ENCODE results near the gene ERC1. TPM values are rescaled to one million over a fixed set of nuclear protein-coding genes. Genes with fewer than 3 reads are reported as not detected.

Gene ERC1
- total and polyA plus RNA-seq, 12 donors: 6.5 to 67.5 (median 47.5) TPM

DNA sequence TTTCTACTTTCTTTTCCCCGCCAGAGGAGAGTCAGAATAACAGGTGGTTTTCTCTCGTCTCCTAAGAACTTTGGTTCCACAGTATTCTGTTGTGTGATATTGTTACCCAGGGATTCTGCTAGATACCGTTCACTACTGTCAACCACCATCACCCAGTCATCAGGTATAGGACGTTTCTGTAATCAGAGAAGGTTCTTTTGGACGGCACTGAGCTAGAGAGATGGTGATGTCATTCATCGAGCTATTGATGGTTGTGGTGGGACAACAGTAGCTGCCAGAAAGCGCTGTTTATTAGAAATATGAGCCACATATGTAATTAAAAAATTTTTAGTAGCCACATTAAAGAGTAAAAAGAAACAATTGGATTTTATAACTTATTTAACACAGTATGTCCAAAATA lies 17.0 kb downstream of the ERC1 start:
- intact Hi-C loops (cut with DNase I): loop anchor here in 1 of 10 donors (10.0 kb wide), 1 partner anchor 57 kb away; no protein-coding TSS in a partner anchor
- no peak for ATAC-seq
- no peak for TF ChIP-seq CTCF (IDR thresholded peaks at IDR 0.05)

GRCh38 chr12:1011091-1011490 lies 20.1 kb downstream of the ERC1 start:
- ATAC-seq (no peak), DNase-seq (no peak)
- intact Hi-C loops (cut with DNase I): no loop called here
- Histone ChIP-seq H3K4me3 (no peak overlapping the region), H3K27ac (no peak overlapping the region), H3K9me3 (no peaks in the 10 kb centered on the region), H3K4me1 (peaks cover 0 to 24% (median 8%) of the 10 kb centered on the region in 9 donors), H3K36me3 (no peaks in the 10 kb centered on the region), H3K27me3 (no peaks in the 10 kb centered on the region)
- TF ChIP-seq CTCF (IDR thresholded peaks at IDR 0.05): no peak
- WGBS, 2 donors: 96% methylated on average over 5 of the region's 5 CpGs

More for the DNA sequence above, 17.0 kb downstream of the ERC1 start:
- no peaks in the 10 kb centered on the region for H3K27me3 ChIP-seq
- WGBS, 2 donors: 87 to 90% methylated on average over 7 of the region's 7 CpGs
- no peak for DNase-seq
- H3K9me3 ChIP-seq: no peaks in the 10 kb centered on the region
- no peak overlapping the region for H3K27ac ChIP-seq
- H3K4me3 ChIP-seq: no peak overlapping the region
- H3K36me3 ChIP-seq: no peaks in the 10 kb centered on the region
- H3K4me1 ChIP-seq: peaks cover 0 to 43% (median 11%) of the 10 kb centered on the region in 9 donors

DNA sequence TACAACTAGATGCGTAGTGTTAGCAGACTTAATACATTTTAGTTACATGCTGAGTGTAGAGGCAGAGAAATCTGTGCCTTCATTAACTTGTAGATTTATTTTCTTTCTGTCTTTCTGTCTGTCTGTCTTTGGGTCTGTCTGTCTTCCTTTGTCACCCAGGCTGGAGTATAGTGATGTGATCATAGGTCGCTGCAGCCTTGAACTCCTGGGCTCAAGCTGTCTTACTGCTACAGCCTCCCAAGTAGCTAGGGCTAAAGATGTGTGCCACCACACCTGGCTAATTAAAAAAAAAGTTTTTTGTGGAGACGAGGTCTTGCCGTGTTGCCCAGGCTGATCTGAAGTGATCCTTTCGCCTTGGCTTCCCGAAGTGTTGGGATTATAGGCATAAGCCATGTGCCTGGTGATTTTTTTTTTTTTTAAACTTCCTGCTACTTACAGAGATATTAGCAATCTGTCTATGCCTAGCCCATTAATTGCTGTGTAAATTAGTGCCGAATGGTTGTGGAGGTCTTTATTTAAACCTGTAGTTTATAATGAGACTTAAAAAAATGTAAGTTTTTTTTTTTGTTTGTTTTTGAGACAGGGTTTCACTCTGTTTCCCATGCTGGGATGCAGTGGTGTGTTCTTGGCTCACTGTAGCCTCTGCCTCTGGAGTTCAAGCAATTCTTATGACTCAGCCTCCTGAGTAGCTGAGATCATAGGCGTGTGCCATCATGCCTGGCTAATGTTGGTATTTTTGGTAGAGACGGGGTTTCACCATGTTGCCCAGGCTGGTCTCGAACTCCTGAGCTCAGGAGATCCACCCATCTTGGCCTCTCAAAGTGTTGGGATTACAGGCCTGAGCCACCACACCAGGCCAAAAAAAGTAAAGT lies 22.8 kb downstream of the ERC1 start:
- H3K36me3 ChIP-seq: no peaks in the 10 kb centered on the region
- DNase-seq (no peak), ATAC-seq (peak in 4 of 8 donors; percentile 35 to 66 (median 52))
- no peak overlapping the region for H3K4me3 ChIP-seq
- WGBS, 2 donors: 89 to 92% methylated on average over 10 of the region's 10 CpGs
- intact Hi-C loops (cut with DNase I): no loop called here
- H3K27me3 ChIP-seq: no peaks in the 10 kb centered on the region
- H3K4me1 ChIP-seq: peaks cover 0 to 34% (median 8%) of the 10 kb centered on the region in 9 donors
- H3K27ac ChIP-seq: peak overlapping the region in 1 of 10 donors; percentile 34
- H3K9me3 ChIP-seq: no peaks in the 10 kb centered on the region
- no peak for TF ChIP-seq CTCF (IDR thresholded peaks at IDR 0.05)

GRCh38 chr12:1019283-1019682 lies 28.3 kb downstream of the ERC1 start:
- no peaks in the 10 kb centered on the region for H3K27me3 ChIP-seq
- no peak overlapping the region for H3K4me3 ChIP-seq
- peaks cover 0 to 17% (median 0%) of the 10 kb centered on the region in 9 donors for H3K36me3 ChIP-seq
- no peak for TF ChIP-seq CTCF (IDR thresholded peaks at IDR 0.05)
- DNase-seq (no peak), ATAC-seq (peak in 5 of 8 donors; percentile 41 to 68 (median 58))
- peaks cover 0 to 29% (median 10%) of the 10 kb centered on the region in 9 donors for H3K4me1 ChIP-seq
- H3K9me3 ChIP-seq: no peaks in the 10 kb centered on the region
- peak overlapping the region in 2 of 10 donors; percentile 12 to 17 for H3K27ac ChIP-seq
- intact Hi-C loops (cut with DNase I): no loop called here
- WGBS, 2 donors: 50 to 54% methylated on average over 5 of the region's 5 CpGs

Data from heart right ventricle (tissue), 16 donors.